SH-SY5Y (cell line): Measurements from ENCODE around the gene RANBP17.

Experiments
- GATA2 ChIP-seq: IDR thresholded peaks from 2 replicates; pipeline ENCODE4 v1.6.1; 2011; ENCODE audit warnings: mild to moderate bottlenecking, low read depth, low read length
- GATA3 ChIP-seq: IDR thresholded peaks from 2 replicates; pipeline ENCODE4 v1.6.1; 2011; ENCODE audit warnings: low read depth, mild to moderate bottlenecking, low read length, moderate library complexity

DNA sequence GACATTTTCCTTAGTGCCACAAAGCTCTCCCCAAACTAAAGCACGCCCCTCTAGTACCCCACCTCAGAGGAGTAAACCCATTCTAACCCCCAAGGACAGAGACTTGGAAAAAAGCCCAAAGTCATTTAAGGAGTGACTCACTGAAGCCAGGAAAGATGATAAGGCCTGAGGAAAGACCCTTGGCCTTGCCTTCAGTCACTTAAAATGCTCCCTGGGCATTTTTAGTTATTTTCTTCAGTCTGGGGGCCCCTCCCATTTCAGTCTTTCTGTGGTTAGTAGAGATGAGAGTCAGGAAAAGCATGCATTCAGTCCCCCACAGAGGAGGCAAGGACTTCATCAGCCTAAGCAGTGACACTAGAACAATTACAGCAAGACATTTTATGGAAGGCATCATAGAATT is 433.5 kb downstream of the RANBP17 start:
- TF ChIP-seq GATA2 (no peak), GATA3 (no peak)
